IMR-90 (cell line): ENCODE measurements around the gene RBBP8NL. TPM values are rescaled to one million over a fixed set of nuclear protein-coding genes. Genes with fewer than 3 reads are reported as not detected.
A peak's percentile ranks its signal among the peaks of the same experiment; 100 is the strongest.

ENCODE experiments used
- ATAC-seq: fragments of 200-7000 bp; cut with Tn5 transposase; 2 replicates; pipeline ENCODE4 v1.9.1; 2020; ENCODE audit warnings: low read depth, mild to moderate bottlenecking, moderate library complexity
- BruUV-seq: library from RNA; stranded (reverse); fragments of 400-500 nt; replicated peaks from 2 replicates; lab custom pipeline; 2021; lab: Mats Ljungman, UMichigan
- CTCF ChIA-PET: fragments of 300-600 bp; formaldehyde crosslinking; extraction: SDS; loops from one replicate; lab custom pipeline; 2021; ENCODE audit warnings: antibody characterized with exemption; lab: Yijun Ruan, JAX
- POLR2A ChIA-PET: fragments of 300-600 bp; sonication (Branson Sonifier 250); formaldehyde crosslinking; loops from one replicate; lab custom pipeline; 2022; ENCODE audit warnings: antibody characterized with exemption; ENCODE audit not compliant: unreplicated experiment; lab: Charles Lee
- DNase-seq: peaks from one replicate; pipeline ENCODE4 v3.0.0; 2013
- H2AFZ ChIP-seq: replicated peaks from 2 replicates; pipeline ENCODE3; 2013; ENCODE audit warnings: low read length, mild to moderate bottlenecking; ENCODE audit not compliant: poor library complexity
- H2AK5ac ChIP-seq: 2 replicates; pipeline ENCODE4 v1.6.1; 2013; ENCODE audit warnings: low read depth, low read length, inconsistent platforms
- H2AK9ac ChIP-seq: replicated peaks from 2 replicates; pipeline ENCODE3; 2013; ENCODE audit warnings: mild to moderate bottlenecking, low read depth, low read length, moderate library complexity; ENCODE audit not compliant: poor library complexity
- H2BK120ac ChIP-seq: 2 replicates; pipeline ENCODE4 v1.6.1; 2013; ENCODE audit warnings: low read depth, low read length, inconsistent platforms
- H2BK15ac ChIP-seq: 3 replicates; pipeline ENCODE4 v1.6.1; 2013; ENCODE audit warnings: low read depth, low read length, inconsistent platforms
- H2BK20ac ChIP-seq: 2 replicates; pipeline ENCODE4 v1.6.1; 2013; ENCODE audit warnings: low read depth, mild to moderate bottlenecking, inconsistent platforms, low read length, moderate library complexity
- H2BK5ac ChIP-seq: 2 replicates; pipeline ENCODE4 v1.6.1; 2013; ENCODE audit warnings: mild to moderate bottlenecking, low read depth, low read length, inconsistent platforms; ENCODE audit not compliant: poor library complexity, severe bottlenecking
- H3K14ac ChIP-seq: replicated peaks from 2 replicates; pipeline ENCODE4 v1.6.1; 2013; ENCODE audit warnings: low read depth, low read length, inconsistent platforms
- H3K18ac ChIP-seq: 2 replicates; pipeline ENCODE4 v1.6.1; 2013; ENCODE audit warnings: low read depth, low read length, control low read depth
- H3K23ac ChIP-seq: 2 replicates; pipeline ENCODE4 v1.6.1; 2013; ENCODE audit warnings: low read depth, low read length, inconsistent platforms
- H3K27ac ChIP-seq: 2 replicates; pipeline ENCODE4 v1.5.1; 2013; ENCODE audit warnings: mild to moderate bottlenecking, control low read depth, low read length; ENCODE audit not compliant: insufficient read depth
- H3K27me3 ChIP-seq: 2 replicates; pipeline ENCODE4 v1.6.1; 2013; ENCODE audit warnings: low read length; ENCODE audit not compliant: control insufficient read depth, insufficient read depth
- H3K36me3 ChIP-seq: 2 replicates; pipeline ENCODE4 v1.6.1; 2013; ENCODE audit warnings: low read length, mixed read lengths; ENCODE audit not compliant: control insufficient read depth, insufficient read depth
- H3K4ac ChIP-seq: 2 replicates; pipeline ENCODE4 v1.6.1; 2013; ENCODE audit warnings: low read depth, low read length, inconsistent platforms
- H3K4me1 ChIP-seq: 2 replicates; pipeline ENCODE4 v1.6.1; 2013; ENCODE audit warnings: low read length, mixed read lengths; ENCODE audit not compliant: control insufficient read depth, insufficient read depth
- H3K4me2 ChIP-seq: 2 replicates; pipeline ENCODE4 v1.6.1; 2013; ENCODE audit warnings: low read depth, mild to moderate bottlenecking, control low read depth, low read length, moderate library complexity
- H3K4me3 ChIP-seq: 2 replicates; pipeline ENCODE4 v1.5.1; 2013; ENCODE audit warnings: low read depth, mild to moderate bottlenecking, control low read depth, low read length, moderate library complexity; ENCODE audit not compliant: insufficient read depth
- H3K56ac ChIP-seq: 2 replicates; pipeline ENCODE4 v1.6.1; 2013; ENCODE audit warnings: low read length, inconsistent platforms; ENCODE audit not compliant: insufficient read depth; ENCODE audit errors: extremely low read depth
- H3K79me1 ChIP-seq, 2 experiments: 2 replicates each; pipeline ENCODE4 v1.6.1; 2013; ENCODE audit warnings: low read length in 2 of 2, inconsistent platforms in 1 of 2, low read depth in 1 of 2
- H3K9ac ChIP-seq: 2 replicates; pipeline ENCODE4 v1.6.1; 2013; ENCODE audit warnings: low read depth, low read length, control low read depth
- H3K9me1 ChIP-seq: 2 replicates; pipeline ENCODE4 v1.6.1; 2013; ENCODE audit warnings: low read length, inconsistent platforms; ENCODE audit not compliant: insufficient read depth
- H3K9me3 ChIP-seq: 2 replicates; pipeline ENCODE4 v1.6.1; 2013; ENCODE audit warnings: low read length; ENCODE audit not compliant: control insufficient read depth, insufficient read depth
- H4K20me1 ChIP-seq: 2 replicates; pipeline ENCODE4 v1.6.1; 2013; ENCODE audit warnings: low read length, inconsistent platforms; ENCODE audit not compliant: insufficient read depth
- H4K5ac ChIP-seq: 2 replicates; pipeline ENCODE4 v1.6.1; 2013; ENCODE audit warnings: mild to moderate bottlenecking, low read depth, low read length, control low read depth
- H4K8ac ChIP-seq, 2 experiments: 2 replicates each; pipeline ENCODE4 v1.6.1; 2013; ENCODE audit warnings: low read depth in 2 of 2, low read length in 2 of 2, control low read depth in 1 of 2, inconsistent platforms in 1 of 2
- H4K91ac ChIP-seq: 2 replicates; pipeline ENCODE4 v1.6.1; 2013; ENCODE audit warnings: low read depth, low read length, inconsistent platforms; ENCODE audit not compliant: insufficient read depth
- BHLHE40 ChIP-seq: fragments of 150-350 bp; IDR thresholded peaks from 2 replicates; pipeline ENCODE4 v1.6.1; 2016; ENCODE audit warnings: mild to moderate bottlenecking, low read depth, low read length
- CEBPB ChIP-seq: IDR thresholded peaks from 2 replicates; pipeline ENCODE4 v1.6.1; 2012; ENCODE audit warnings: low read depth, low read length, improper control_type of control experiment
- FOS ChIP-seq: fragments of 150-350 bp; IDR thresholded peaks from 2 replicates; pipeline ENCODE4 v1.6.1; 2016; ENCODE audit warnings: low read depth, low read length
- MAFK ChIP-seq: IDR thresholded peaks from 2 replicates; pipeline ENCODE4 v1.6.1; 2012; ENCODE audit warnings: low read depth, low read length, improper control_type of control experiment
- NFE2L2 ChIP-seq: fragments of 150-350 bp; IDR thresholded peaks from 2 replicates; pipeline ENCODE4 v1.6.1; 2016; ENCODE audit warnings: low read depth, mild to moderate bottlenecking, low read length
- POLR2A ChIP-seq: IDR thresholded peaks from 2 replicates; pipeline ENCODE4 v1.6.1; 2012; ENCODE audit warnings: mild to moderate bottlenecking, low read depth, low read length
- RFX5 ChIP-seq: IDR thresholded peaks from 2 replicates; pipeline ENCODE4 v1.8.0; 2012; ENCODE audit warnings: low read depth, mild to moderate bottlenecking, low read length, moderate library complexity
- SMC3 ChIP-seq: fragments of 150-350 bp; IDR thresholded peaks from 2 replicates; pipeline ENCODE4 v1.6.1; 2016; ENCODE audit warnings: low read depth, mild to moderate bottlenecking, antibody characterized with exemption, low read length, moderate library complexity
- WGBS, 2 experiments: methylation state at CpG; one replicate each; pipeline versions ENCODE4 v1.1.5 to v1.1.7; 2013; ENCODE audit warnings: missing lambda C conversion rate in 2 of 2; ENCODE audit not compliant: insufficient read length in 1 of 2; ENCODE audit errors: extremely low coverage in 2 of 2; 5-methylcytosine and 5-hydroxymethylcytosine counted together
- dilution Hi-C: fragments of 300-500 bp; cut with HindIII; formaldehyde crosslinking; loops from one replicate; pipeline ENCODE4 v1.14.3; 2018; ENCODE audit warnings: low sequenced_read_pairs; ENCODE audit not compliant: unreplicated experiment
- in situ Hi-C: fragments of 300-500 bp; cut with MboI; formaldehyde crosslinking; loops from 3 replicates; pipeline ENCODE4 v1.14.3; 2019; ENCODE audit warnings: low sequenced_read_pairs, inconsistent platforms, mixed read lengths
- intact Hi-C: fragments of 100-400 bp; cut with micrococcal nuclease; formaldehyde crosslinking; loops from 2 replicates; pipeline ENCODE4 v1.10.0; 2022
- polyA plus RNA-seq, 3 experiments: library from polyadenylated mRNA; depleted of rRNA; stranded (reverse); fragments of >200 nt; gene quantifications; 2 replicates each; pipeline ENCODE4 v1.2.3, GENCODE V29; 2012; ENCODE audit warnings: low replicate concordance in 1 of 3
- total RNA-seq: library from RNA; depleted of rRNA; stranded (reverse); fragments of >200 nt; gene quantifications from 2 replicates; pipeline ENCODE4 v1.2.3, GENCODE V29; 2012

RBBP8NL gene
- total and polyA plus RNA-seq, 2 of the 4 experiments (the other 2 are of a cell fraction): not detected

DNA sequence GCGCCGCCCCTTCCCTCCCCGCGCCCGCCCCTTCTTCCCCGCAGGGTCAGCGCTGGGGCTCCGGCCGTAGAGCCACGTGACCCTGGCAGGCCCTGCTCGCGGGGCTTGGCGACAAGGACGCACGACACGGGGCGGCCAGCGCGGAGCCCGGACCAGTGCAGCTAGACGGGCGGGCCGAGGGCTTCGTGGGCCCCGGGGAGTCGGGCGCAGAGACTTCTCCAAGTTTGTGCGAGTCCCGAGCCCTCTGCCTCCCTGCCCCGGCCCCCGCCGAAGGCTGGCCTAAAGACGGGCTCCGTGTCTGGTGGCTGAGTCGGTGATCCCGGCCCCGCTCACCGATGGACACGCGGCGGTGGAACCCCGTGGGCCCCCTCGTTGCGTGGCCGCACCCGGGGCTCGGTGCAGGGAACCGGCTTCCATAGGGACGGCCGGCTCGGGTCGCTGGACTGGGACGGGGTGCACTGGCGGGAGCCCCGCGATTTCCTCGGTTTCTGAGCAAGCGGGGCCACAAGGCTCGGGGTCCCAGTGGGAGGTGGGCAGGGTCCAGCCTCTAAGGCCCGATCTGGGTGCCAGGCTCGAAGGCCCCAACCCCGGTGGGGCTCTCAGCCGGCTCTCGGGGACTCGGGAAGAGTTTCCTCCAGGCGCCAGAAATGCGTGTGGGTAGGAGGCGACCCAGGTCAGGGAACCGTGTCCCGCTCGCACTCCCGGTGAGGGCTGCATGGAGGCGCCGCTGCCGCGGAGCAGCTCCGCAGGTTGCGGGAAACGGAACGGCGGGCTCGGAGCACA lies 48.9 kb upstream of the RBBP8NL start:
- Histone ChIP-seq H3K23ac (no peak overlapping the region), H3K4me2 (no peak overlapping the region), H3K27ac (no peak overlapping the region), H3K4ac (no peak overlapping the region), H3K79me1 (no peaks in the 10 kb centered on the region), H4K8ac (no peak overlapping the region), H3K27me3 (peaks cover 87% of the 10 kb centered on the region), H4K5ac (no peak overlapping the region), H3K9me1 (no peaks in the 10 kb centered on the region), H3K56ac (no peak overlapping the region), H2BK120ac (no peak overlapping the region), H3K9ac (no peak overlapping the region), H3K9me3 (no peaks in the 10 kb centered on the region), H2AFZ (peak overlapping the region; percentile 14), H2BK20ac (no peak overlapping the region), H2AK9ac (peak overlapping the region; percentile 42), H3K18ac (no peak overlapping the region), H2BK5ac (no peak overlapping the region), H3K4me1 (no peaks in the 10 kb centered on the region), H4K20me1 (no peaks in the 10 kb centered on the region), H3K36me3 (no peaks in the 10 kb centered on the region), H3K14ac (no peak overlapping the region), H2AK5ac (no peak overlapping the region), H2BK15ac (no peak overlapping the region), H3K4me3 (no peak overlapping the region), H4K91ac (no peak overlapping the region)
- POLR2A ChIA-PET: no interaction called here
- in situ Hi-C loops: no loop called here
- WGBS, 2 experiments: 2% methylated on average over 39 of the region's 82 CpGs; no CpG with 5 or more reads in 1 of the 2 experiments
- ATAC-seq (no peak; the same call in 1 of the 2 replicates), DNase-seq (no peak)
- no peak for TF ChIP-seq FOS
- TF ChIP-seq MAFK: no peak
- no peak for TF ChIP-seq NFE2L2
- no peak for TF ChIP-seq SMC3
- TF ChIP-seq BHLHE40: no peak
- no peak for TF ChIP-seq POLR2A
- TF ChIP-seq RFX5: no peak
- no peak for TF ChIP-seq CEBPB
- CTCF ChIA-PET: no interaction called here
- intact Hi-C loops: no loop called here
- dilution Hi-C loops: no loop called here
- BruUV-seq: no TSS peak
